SW 1271 (cell line): ENCODE measurements around the gene INTS1.

Source experiments
- DNase-seq, 2 experiments: peaks; one replicate each; lab custom pipeline; 2025; lab: John Stamatoyannopoulos, UW

INTS1 gene, protein sequence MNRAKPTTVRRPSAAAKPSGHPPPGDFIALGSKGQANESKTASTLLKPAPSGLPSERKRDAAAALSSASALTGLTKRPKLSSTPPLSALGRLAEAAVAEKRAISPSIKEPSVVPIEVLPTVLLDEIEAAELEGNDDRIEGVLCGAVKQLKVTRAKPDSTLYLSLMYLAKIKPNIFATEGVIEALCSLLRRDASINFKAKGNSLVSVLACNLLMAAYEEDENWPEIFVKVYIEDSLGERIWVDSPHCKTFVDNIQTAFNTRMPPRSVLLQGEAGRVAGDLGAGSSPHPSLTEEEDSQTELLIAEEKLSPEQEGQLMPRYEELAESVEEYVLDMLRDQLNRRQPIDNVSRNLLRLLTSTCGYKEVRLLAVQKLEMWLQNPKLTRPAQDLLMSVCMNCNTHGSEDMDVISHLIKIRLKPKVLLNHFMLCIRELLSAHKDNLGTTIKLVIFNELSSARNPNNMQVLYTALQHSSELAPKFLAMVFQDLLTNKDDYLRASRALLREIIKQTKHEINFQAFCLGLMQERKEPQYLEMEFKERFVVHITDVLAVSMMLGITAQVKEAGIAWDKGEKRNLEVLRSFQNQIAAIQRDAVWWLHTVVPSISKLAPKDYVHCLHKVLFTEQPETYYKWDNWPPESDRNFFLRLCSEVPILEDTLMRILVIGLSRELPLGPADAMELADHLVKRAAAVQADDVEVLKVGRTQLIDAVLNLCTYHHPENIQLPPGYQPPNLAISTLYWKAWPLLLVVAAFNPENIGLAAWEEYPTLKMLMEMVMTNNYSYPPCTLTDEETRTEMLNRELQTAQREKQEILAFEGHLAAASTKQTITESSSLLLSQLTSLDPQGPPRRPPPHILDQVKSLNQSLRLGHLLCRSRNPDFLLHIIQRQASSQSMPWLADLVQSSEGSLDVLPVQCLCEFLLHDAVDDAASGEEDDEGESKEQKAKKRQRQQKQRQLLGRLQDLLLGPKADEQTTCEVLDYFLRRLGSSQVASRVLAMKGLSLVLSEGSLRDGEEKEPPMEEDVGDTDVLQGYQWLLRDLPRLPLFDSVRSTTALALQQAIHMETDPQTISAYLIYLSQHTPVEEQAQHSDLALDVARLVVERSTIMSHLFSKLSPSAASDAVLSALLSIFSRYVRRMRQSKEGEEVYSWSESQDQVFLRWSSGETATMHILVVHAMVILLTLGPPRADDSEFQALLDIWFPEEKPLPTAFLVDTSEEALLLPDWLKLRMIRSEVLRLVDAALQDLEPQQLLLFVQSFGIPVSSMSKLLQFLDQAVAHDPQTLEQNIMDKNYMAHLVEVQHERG (N-terminal part only)

GRCh38 chr7:1503816-1504775 lies at the start of gene INTS1:
Gene INTS1 (minus strand): TSS chr7:1504389. CDS start chr7:1503960, 429 bp downstream.
- DNase-seq, result peak; percentile 89 to 91

DNA sequence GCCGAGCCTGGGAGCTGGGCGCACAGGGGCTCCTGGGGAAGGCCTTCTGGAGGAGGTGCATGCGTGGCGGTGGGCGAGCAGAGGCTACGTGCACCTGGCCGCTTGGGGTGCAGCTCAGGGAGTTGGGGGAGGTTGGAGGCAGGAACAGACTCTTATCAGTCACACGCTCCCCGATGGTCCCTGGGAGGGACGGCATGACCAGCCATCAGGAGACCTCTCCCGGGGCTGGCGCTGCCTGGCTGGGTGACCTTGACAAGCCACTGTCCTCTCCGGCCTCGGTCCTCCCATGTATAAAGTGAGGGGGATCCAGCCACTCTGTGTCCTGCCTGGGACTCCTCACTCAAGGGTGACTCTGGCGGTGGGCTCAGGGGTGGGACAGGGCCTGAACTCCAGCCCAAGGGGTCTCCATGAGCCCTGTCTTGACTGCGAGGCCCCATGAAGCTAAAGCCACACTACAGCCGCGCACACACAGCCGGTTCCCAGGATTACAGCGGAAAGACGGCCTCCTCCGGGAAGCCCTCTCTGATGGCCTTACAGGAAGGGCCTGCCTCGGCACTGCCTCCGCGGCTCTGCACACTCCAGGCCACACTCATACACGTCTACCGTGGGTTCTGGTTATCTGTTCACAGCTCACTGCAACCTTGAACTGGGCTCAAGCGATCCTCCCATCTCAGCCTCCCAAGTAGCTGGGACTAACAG lies 49.5 kb upstream of the INTS1 start:
- DNase-seq, result no peak

DNA sequence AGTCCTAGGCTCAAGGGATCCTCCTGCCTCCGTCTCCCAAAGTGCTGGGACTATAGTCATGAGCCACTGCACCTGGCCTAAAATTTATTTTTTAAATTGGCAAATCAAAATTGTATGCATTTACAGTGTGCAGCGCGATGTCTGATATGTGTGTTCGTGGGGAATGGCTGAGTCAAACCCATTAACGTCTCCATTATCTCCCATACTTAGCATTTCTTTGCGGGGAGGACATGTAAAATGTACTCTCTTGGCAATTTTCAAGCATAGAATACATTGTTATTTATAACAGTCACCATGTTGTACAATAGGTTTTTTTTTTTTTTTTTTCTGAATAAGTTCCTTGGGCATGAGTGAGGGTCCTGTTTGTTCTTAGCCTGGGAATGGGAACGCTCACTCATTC lies 48.0 kb upstream of the INTS1 start:
- no peak for DNase-seq

DNA sequence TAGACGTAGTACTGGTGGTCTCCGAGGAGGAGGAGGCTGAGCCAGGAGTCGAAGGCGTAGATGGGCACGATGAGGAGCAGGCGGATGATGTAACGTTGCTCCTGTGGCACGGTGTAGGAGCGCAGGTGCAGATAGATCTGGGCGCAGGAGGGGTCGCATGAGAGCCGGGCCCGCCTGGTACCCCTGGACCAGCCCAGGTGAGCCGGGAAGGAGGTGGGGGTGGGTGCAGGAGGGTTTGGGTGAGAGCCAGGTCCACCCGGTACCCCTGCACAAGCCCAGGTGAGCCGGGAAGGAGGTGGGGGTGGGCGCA lies 46.6 kb upstream of the INTS1 start:
- no peak for DNase-seq

GRCh38 chr7:1550005-1550845 lies 46.0 kb upstream of the INTS1 start:
- DNase-seq, result no peak

GRCh38 chr7:1549357-1550004 lies 45.3 kb upstream of the INTS1 start:
- DNase-seq, result no peak

- DNase-seq, result no peak
Measured at GRCh38 chr7:1548944-1549343, 44.8 kb upstream of the INTS1 start.

DNA sequence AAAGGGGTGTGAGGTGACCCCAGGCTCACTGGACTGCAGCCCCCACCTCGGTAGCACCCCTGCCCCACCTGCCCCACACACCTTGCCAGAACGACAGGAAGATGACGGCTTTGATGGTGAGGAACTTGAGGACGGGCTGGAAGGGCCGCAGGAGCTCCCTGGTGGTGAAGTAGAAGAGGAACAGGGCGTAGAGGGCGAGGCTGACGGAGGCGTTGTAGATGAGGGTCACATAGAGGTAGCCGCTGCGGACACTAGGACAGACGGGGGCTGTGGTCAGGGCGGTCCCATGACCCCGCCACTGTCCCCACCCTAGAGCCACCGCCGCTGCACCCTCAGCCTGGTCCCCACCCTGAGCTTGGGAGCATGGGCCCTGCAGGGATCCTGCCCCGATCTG lies 44.2 kb upstream of the INTS1 start:
- DNase-seq, result no peak

DNA sequence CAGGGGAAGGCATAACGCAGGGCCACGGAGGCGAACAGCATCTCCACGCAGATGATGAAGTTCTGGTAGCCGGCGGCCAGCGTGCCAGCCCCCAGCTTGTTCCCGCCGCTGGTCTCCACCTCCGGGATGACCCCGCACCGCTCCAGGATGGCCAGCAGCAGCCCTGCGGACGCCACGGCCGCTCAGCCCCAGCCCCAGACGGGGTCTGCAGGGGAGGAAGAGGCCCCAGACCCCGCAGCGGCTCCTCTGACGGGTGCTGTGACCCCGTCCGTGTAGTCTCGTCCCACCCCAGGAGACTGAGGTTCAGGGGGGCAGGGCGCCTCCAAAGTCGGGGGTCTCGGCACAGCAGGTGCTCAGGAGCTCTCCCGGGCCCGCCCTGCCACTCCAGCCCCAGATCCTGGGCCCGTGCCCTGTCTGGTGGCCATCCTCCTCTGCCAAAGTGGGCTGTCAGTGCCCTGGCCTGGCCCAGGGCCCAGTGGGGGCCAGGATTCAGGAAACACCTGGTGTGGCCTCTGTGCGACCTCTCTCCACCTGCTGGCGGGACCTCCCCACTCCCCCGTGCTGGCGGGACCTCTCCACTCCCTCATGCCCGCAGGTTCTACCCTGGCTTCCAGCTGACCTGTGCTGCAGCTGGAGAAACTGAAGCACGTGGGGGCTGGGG lies 43.7 kb upstream of the INTS1 start:
- DNase-seq, result no peak

- no peak for DNase-seq
Measured at GRCh38 chr7:1546909-1547776, 43.0 kb upstream of the INTS1 start.

GRCh38 chr7:1546274-1546908 lies 42.2 kb upstream of the INTS1 start:
- DNase-seq, result no peak

DNA sequence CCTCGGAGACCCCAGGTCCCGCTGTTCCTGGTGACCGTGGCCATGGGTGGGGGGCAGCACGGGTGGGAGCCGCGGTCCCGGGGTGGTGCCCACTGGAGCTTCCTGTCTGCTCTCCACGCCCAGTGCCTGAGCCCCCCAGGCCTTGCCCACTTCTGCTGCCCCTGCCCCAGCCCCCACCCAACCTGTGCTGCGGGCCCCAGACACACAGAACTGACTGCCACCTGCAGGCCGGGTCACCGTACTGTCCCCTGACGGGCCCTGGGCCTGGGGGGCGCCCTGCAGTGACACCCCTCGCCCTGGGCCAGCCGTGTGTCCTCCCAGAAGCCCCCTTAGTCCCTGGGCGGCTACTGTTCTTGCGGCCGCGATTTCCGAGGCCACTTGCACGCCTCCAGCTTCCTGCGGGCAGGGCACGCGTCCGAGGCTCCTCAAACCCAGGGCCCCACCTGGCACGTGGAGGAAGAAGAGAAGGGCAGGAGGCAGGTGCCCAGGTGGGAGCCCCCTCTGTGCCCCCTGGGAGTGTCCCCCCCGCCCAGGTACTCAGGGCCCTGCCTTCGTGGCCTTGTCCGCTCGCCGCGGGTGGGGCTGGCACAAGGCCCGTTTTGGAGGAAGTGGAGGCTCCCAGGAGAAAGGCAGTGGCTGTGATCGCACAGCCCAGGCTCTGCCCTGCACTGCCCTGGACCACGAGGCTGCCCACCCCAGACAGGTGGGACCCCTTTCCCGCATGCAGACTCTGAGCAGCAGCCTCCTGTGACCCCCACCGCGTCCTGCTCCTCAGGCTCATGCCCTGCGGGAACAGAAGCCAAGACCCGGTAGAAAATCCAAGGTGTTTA lies 41.4 kb upstream of the INTS1 start:
- no peak for DNase-seq

DNA sequence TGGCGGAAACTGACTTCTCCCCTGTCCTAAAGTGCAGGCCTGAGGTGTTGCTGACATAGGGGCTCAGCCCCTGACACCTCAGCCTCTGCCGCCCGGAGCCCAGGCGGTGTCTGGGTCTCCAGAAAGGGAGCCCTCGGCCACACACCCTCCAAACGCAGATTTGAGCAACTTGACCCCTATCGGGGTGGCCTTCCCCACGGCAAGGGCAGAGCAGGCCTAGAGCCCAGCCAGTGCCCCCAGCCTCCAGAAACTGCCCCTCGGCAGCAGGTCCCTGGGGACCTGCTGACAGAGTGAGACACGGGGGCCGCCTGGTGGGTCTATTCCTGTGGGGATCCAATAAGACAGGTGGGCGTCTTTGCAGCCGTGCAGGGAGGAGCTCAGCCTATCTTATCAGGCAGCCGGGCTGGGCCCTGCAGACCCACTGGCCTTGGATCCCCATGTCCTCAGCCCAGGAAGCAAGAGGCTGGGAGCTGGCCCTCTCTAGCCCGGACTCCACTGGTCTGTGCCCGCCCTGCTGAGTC lies 40.8 kb upstream of the INTS1 start:
- no peak for DNase-seq

- no peak for DNase-seq
Measured at GRCh38 chr7:1544178-1544895, 40.1 kb upstream of the INTS1 start.

DNA sequence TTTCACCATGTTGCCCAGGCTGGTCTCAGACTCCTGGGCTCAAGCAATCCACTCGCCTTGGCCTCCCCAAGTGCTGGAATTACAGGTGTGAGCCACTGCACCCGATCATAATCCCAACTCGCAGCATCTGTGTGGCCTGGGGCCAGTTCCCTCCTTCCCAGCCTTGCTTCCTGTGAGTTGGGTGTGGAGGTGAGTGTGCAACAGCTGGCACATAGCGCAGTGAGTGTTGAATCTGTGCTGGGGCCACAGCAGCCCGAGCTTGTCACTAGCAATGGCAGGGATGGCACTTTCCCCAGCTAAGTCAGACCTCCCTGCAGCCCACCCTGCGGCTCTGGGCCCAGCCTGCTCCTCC lies 39.6 kb upstream of the INTS1 start:
- no peak for DNase-seq
